ENCODE data around the gene MFF. TPM values are rescaled to one million over a fixed set of nuclear protein-coding genes. Genes with fewer than 3 reads are reported as not detected.

The MFF gene
- total RNA-seq, 1 donor = 96.9 TPM

- no peak for TF ChIP-seq CTCF (IDR thresholded peaks at IDR 0.05; ENCODE audit: insufficient read depth, low read length)
- no peak overlapping the region for H3K4me3 ChIP-seq (ENCODE audit: low read depth, low read length)
- DNase-seq (ENCODE audit: low read depth) = no peak
Observed at GRCh38 chr2:227402321-227402720, 77.3 kb downstream of the MFF start.

- H3K4me3 ChIP-seq (ENCODE audit: low read depth, low read length) = no peak overlapping the region
- no peak for DNase-seq (ENCODE audit: low read depth)
- no peak for TF ChIP-seq CTCF (IDR thresholded peaks at IDR 0.05; ENCODE audit: insufficient read depth, low read length)
Observed at GRCh38 chr2:227402959-227403358, 77.9 kb downstream of the MFF start.

- no peak for DNase-seq (ENCODE audit: low read depth)
- no peak overlapping the region for H3K4me3 ChIP-seq (ENCODE audit: low read depth, low read length)
- TF ChIP-seq CTCF (IDR thresholded peaks at IDR 0.05; ENCODE audit: insufficient read depth, low read length) = no peak
Observed at GRCh38 chr2:227404585-227405271, 79.7 kb downstream of the MFF start.

GRCh38 chr2:227406177-227407031 is 81.4 kb downstream of the MFF start:
- DNase-seq (ENCODE audit: low read depth) = peak; percentile 100
- no peak overlapping the region for H3K4me3 ChIP-seq (ENCODE audit: low read depth, low read length)
- TF ChIP-seq CTCF (IDR thresholded peaks at IDR 0.05; ENCODE audit: insufficient read depth, low read length) = peak; percentile 64

Other genes starting within 250 kb of the MFF start
- 1.1 and 2.6 TPM in 2 replicates for gene COL4A4, start 161.0 kb upstream of the MFF start, total RNA-seq (ENCODE audit: low replicate concordance)
- gene COL4A3, start 160.6 kb upstream of the MFF start, total RNA-seq (ENCODE audit: low replicate concordance) = 0.08 and 1.3 TPM in 2 replicates
- gene TM4SF20, start 54.1 kb downstream of the MFF start, total RNA-seq (ENCODE audit: low replicate concordance) = 0.57 TPM in 1 of 2 replicates, not detected in the other
- not detected in 2 replicates for gene SCYGR1, start 62.7 kb downstream of the MFF start, total RNA-seq (ENCODE audit: low replicate concordance)
- 10.8 and 81.3 TPM in 2 replicates for gene AGFG1, start 146.9 kb downstream of the MFF start, total RNA-seq (ENCODE audit: low replicate concordance)

Data from fibroblast of the aortic adventitia (primary cell).